Parathyroid adenoma (tissue), 2 donors: ENCODE results near the gene ATOH7.
A peak's percentile ranks its signal among the peaks of the same experiment; 100 is the strongest.

Experiments
- H2AFZ ChIP-seq: fragments of 300-600 bp; sonication (generic); one replicate; pipeline ENCODE4 v1.7.0; 2017; ENCODE audit warnings: antibody characterized with exemption, mild to moderate bottlenecking
- H3K27ac ChIP-seq: fragments of 300-600 bp; sonication (generic); one replicate; pipeline ENCODE4 v1.7.0; 2017
- H3K27me3 ChIP-seq: fragments of 300-600 bp; sonication (generic); one replicate; pipeline ENCODE4 v1.7.0; 2017; ENCODE audit warnings: low read length; ENCODE audit not compliant: control insufficient read depth, insufficient read depth
- H3K36me3 ChIP-seq: fragments of 300-600 bp; sonication (generic); one replicate; pipeline ENCODE4 v1.7.0; 2017; ENCODE audit warnings: low read length; ENCODE audit not compliant: control insufficient read depth, insufficient read depth
- H3K4me1 ChIP-seq: fragments of 300-600 bp; sonication (generic); one replicate; pipeline ENCODE4 v1.7.0; 2017; ENCODE audit warnings: control low read depth
- H3K4me2 ChIP-seq: fragments of 300-600 bp; sonication (generic); one replicate; pipeline ENCODE4 v1.7.0; 2017; ENCODE audit warnings: low read length
- H3K4me3 ChIP-seq: fragments of 300-600 bp; sonication (generic); one replicate; pipeline ENCODE4 v1.7.0; 2017; ENCODE audit warnings: low read depth, low read length
- H3K79me2 ChIP-seq: fragments of 300-600 bp; sonication (generic); one replicate; pipeline ENCODE4 v1.7.0; 2017; ENCODE audit warnings: control low read depth
- H3K9ac ChIP-seq: fragments of 300-600 bp; sonication (generic); one replicate; pipeline ENCODE4 v1.7.0; 2017; ENCODE audit warnings: mild to moderate bottlenecking
- H3K9me3 ChIP-seq: fragments of 300-600 bp; sonication (generic); one replicate; pipeline ENCODE4 v1.7.0; 2017; ENCODE audit warnings: low read length; ENCODE audit not compliant: control insufficient read depth
- CTCF ChIP-seq: fragments of 300-600 bp; sonication (generic); IDR thresholded peaks from one replicate; pipeline ENCODE4 v1.7.0; 2017; ENCODE audit warnings: antibody characterized with exemption, mild to moderate bottlenecking
- donor health status: primary hyperparathyroidism.

Gene ATOH7

GRCh38 chr10:68261132-68261856 is 29.4 kb upstream of the ATOH7 start:
- H3K4me1 ChIP-seq, result peaks cover 3% of the 10 kb centered on the region
- no peaks in the 10 kb centered on the region for H3K79me2 ChIP-seq
- no peak overlapping the region for H3K4me3 ChIP-seq
- H3K9me3 ChIP-seq, result no peaks in the 10 kb centered on the region
- no peaks in the 10 kb centered on the region for H3K27me3 ChIP-seq
- H3K36me3 ChIP-seq, result no peaks in the 10 kb centered on the region
- H3K27ac ChIP-seq, result no peak overlapping the region
- no peak overlapping the region for H3K4me2 ChIP-seq
- peak overlapping the region; percentile 8 for H2AFZ ChIP-seq
- TF ChIP-seq CTCF, result no peak
- no peak overlapping the region for H3K9ac ChIP-seq

GRCh38 chr10:68253346-68253745 is 21.4 kb upstream of the ATOH7 start:
- Histone ChIP-seq H3K36me3 (no peaks in the 10 kb centered on the region), H3K4me2 (no peak overlapping the region), H3K79me2 (no peaks in the 10 kb centered on the region), H3K4me1 (no peaks in the 10 kb centered on the region), H2AFZ (no peak overlapping the region), H3K9ac (no peak overlapping the region), H3K27ac (no peak overlapping the region), H3K4me3 (no peak overlapping the region), H3K27me3 (no peaks in the 10 kb centered on the region), H3K9me3 (no peaks in the 10 kb centered on the region)
- TF ChIP-seq CTCF, result no peak

- no peaks in the 10 kb centered on the region for H3K4me1 ChIP-seq
- no peak overlapping the region for H3K4me2 ChIP-seq
- H3K9me3 ChIP-seq, result no peaks in the 10 kb centered on the region
- no peaks in the 10 kb centered on the region for H3K36me3 ChIP-seq
- no peaks in the 10 kb centered on the region for H3K79me2 ChIP-seq
- no peak overlapping the region for H2AFZ ChIP-seq
- no peak for TF ChIP-seq CTCF
- H3K27me3 ChIP-seq, result no peaks in the 10 kb centered on the region
- no peak overlapping the region for H3K9ac ChIP-seq
- H3K4me3 ChIP-seq, result no peak overlapping the region
- H3K27ac ChIP-seq, result no peak overlapping the region
Observed at GRCh38 chr10:68251625-68252495, 19.9 kb upstream of the ATOH7 start.

GRCh38 chr10:68251151-68251550 is 19.2 kb upstream of the ATOH7 start:
- H3K9ac ChIP-seq, result no peak overlapping the region
- H3K27me3 ChIP-seq, result no peaks in the 10 kb centered on the region
- no peaks in the 10 kb centered on the region for H3K36me3 ChIP-seq
- H3K79me2 ChIP-seq, result no peaks in the 10 kb centered on the region
- no peak overlapping the region for H3K4me3 ChIP-seq
- H3K9me3 ChIP-seq, result no peaks in the 10 kb centered on the region
- no peaks in the 10 kb centered on the region for H3K4me1 ChIP-seq
- H2AFZ ChIP-seq, result no peak overlapping the region
- no peak overlapping the region for H3K4me2 ChIP-seq
- no peak overlapping the region for H3K27ac ChIP-seq
- no peak for TF ChIP-seq CTCF
